B cell (primary cell): ENCODE data around the gene OR9Q1. TPM values are rescaled to one million over a fixed set of nuclear protein-coding genes. Genes with fewer than 3 reads are reported as not detected.

Experiments used
- ATAC-seq: fragments of 200-7000 bp; cut with Tn5 transposase; one replicate; pipeline ENCODE4 v1.10.0; 2021; ENCODE audit warnings: low read depth, mild to moderate bottlenecking, moderate number of reproducible peaks, moderate library complexity
- CTCF ChIA-PET: fragments of 350-600 bp; sonication (Branson Sonifier 250); formaldehyde crosslinking; loops from one replicate; lab custom pipeline; 2021; ENCODE audit warnings: antibody characterized with exemption, inconsistent platforms; lab: Charles Lee
- POLR2A ChIA-PET: fragments of 350-600 bp; sonication (Branson Sonifier 250); formaldehyde crosslinking; loops from one replicate; lab custom pipeline; 2021; ENCODE audit warnings: antibody characterized with exemption; lab: Charles Lee
- DNase-seq: peaks from one replicate; pipeline ENCODE4 v3.0.0; 2013
- H2AFZ ChIP-seq: 2 replicates; pipeline ENCODE4 v1.6.1; 2012; ENCODE audit warnings: mild to moderate bottlenecking, low read depth, low read length; ENCODE audit not compliant: insufficient read depth, poor library complexity, severe bottlenecking
- H3K27ac ChIP-seq, 2 donors: 1 replicate in 1 of 2; 2 replicates in 1 of 2; pipeline ENCODE4 v1.5.1; 2012 to 2013; ENCODE audit warnings: low read length in 2 of 2, mild to moderate bottlenecking in 2 of 2, moderate library complexity in 1 of 2
- H3K27me3 ChIP-seq, 4 experiments: fragments of 200-600 bp in 1 of 4; sonication (generic) in 1 of 4; replicated peaks in 1 of 4; 1 replicate in 2 of 4; 2 replicates in 2 of 4; pipeline versions ENCODE4 v1.6.1 to v1.7.0; 2013 to 2016; ENCODE audit warnings: low read length in 3 of 4, mild to moderate bottlenecking in 2 of 4, mixed read lengths in 1 of 4, moderate library complexity in 1 of 4; ENCODE audit not compliant: insufficient read depth in 4 of 4, control insufficient read depth in 3 of 4; ENCODE audit errors: control extremely low read depth in 1 of 4
- H3K36me3 ChIP-seq, 2 experiments: replicated peaks in 1 of 2; 1 replicate in 1 of 2; 2 replicates in 1 of 2; pipeline versions ENCODE4 v1.6.1 to v1.7.1; 2013; ENCODE audit warnings: low read length in 1 of 2; ENCODE audit not compliant: insufficient read depth in 2 of 2, control insufficient read depth in 1 of 2; ENCODE audit errors: control extremely low read depth in 1 of 2, extremely low read depth in 1 of 2
- H3K4me1 ChIP-seq, 2 donors: fragments of 200-600 bp in 1 of 2; sonication (generic) in 1 of 2; 1 replicate in 1 of 2; 2 replicates in 1 of 2; pipeline versions ENCODE4 v1.5.1 to v1.6.1; 2013 to 2017; ENCODE audit warnings: low read length in 2 of 2; ENCODE audit not compliant: control insufficient read depth in 2 of 2, insufficient read depth in 2 of 2
- H3K4me2 ChIP-seq: replicated peaks from 2 replicates; pipeline ENCODE3; 2012; ENCODE audit warnings: mild to moderate bottlenecking, low read depth, low read length; ENCODE audit not compliant: poor library complexity, severe bottlenecking
- H3K4me3 ChIP-seq, 5 experiments: fragments of 200-600 bp in 1 of 5; sonication (generic) in 1 of 5; 1 replicate in 3 of 5; 2 replicates in 2 of 5; pipeline versions ENCODE4 v1.5.1 to v1.7.0; 2011 to 2016; ENCODE audit warnings: low read length in 4 of 5, mild to moderate bottlenecking in 4 of 5, low read depth in 2 of 5, control low read depth in 1 of 5, moderate library complexity in 1 of 5; ENCODE audit not compliant: insufficient read depth in 1 of 5; ENCODE audit errors: control extremely low read depth in 1 of 5, extremely low read depth in 1 of 5
- H3K79me2 ChIP-seq: fragments of 200-600 bp; sonication (generic); one replicate; pipeline ENCODE4 v1.6.0; 2016; ENCODE audit warnings: low read length; ENCODE audit not compliant: control insufficient read depth, insufficient read depth
- H3K9ac ChIP-seq: fragments of 200-600 bp; sonication (generic); 2 replicates; pipeline ENCODE4 v1.6.1; 2017; ENCODE audit warnings: mild to moderate bottlenecking, low read length, moderate library complexity
- H3K9me3 ChIP-seq, 3 donors: one replicate each; pipeline versions ENCODE4 v1.6.1 to v1.7.1; 2013; ENCODE audit warnings: low read length in 2 of 3; ENCODE audit not compliant: control insufficient read depth in 2 of 3, insufficient read depth in 1 of 3; ENCODE audit errors: control extremely low read depth in 1 of 3
- H4K20me1 ChIP-seq: 2 replicates; pipeline ENCODE4 v1.6.0; 2012; ENCODE audit warnings: mild to moderate bottlenecking, low read length; ENCODE audit not compliant: insufficient read depth, control insufficient read depth, poor library complexity, severe bottlenecking
- H3K27ac Mint-ChIP-seq: one replicate; pipeline ENCODE4 v1.8.0; 2021; ENCODE audit warnings: mixed read lengths
- H3K27me3 Mint-ChIP-seq: one replicate; pipeline ENCODE4 v1.8.0; 2021; ENCODE audit warnings: mixed read lengths
- H3K4me1 Mint-ChIP-seq: one replicate; pipeline ENCODE4 v1.8.0; 2021; ENCODE audit warnings: mixed read lengths
- H3K4me3 Mint-ChIP-seq: one replicate; pipeline ENCODE4 v1.8.0; 2021; ENCODE audit warnings: mixed read lengths
- H3K9me3 Mint-ChIP-seq: one replicate; pipeline ENCODE4 v1.8.0; 2022; ENCODE audit warnings: mixed read lengths; ENCODE audit not compliant: insufficient read depth
- CTCF ChIP-seq: fragments of 200-600 bp; IDR thresholded peaks from one replicate; pipeline ENCODE4 v1.8.0; 2022; ENCODE audit warnings: antibody characterized with exemption, mild to moderate bottlenecking
- EZH2 ChIP-seq: IDR thresholded peaks from 2 replicates; pipeline ENCODE4 v1.6.1; 2012; ENCODE audit warnings: borderline replicate concordance, low read depth, mild to moderate bottlenecking, moderate library complexity, low read length; ENCODE audit not compliant: insufficient read depth, poor library complexity, severe bottlenecking
- WGBS: methylation state at CpG from one replicate; pipeline ENCODE4 v1.1.5; 2013; ENCODE audit warnings: missing lambda C conversion rate; ENCODE audit not compliant: insufficient coverage; 5-methylcytosine and 5-hydroxymethylcytosine counted together
- intact Hi-C: fragments of 100-400 bp; cut with micrococcal nuclease; formaldehyde crosslinking; loops from one replicate; pipeline ENCODE4 v1.10.0; 2022
- polyA plus RNA-seq: library from polyadenylated mRNA; depleted of rRNA; stranded (reverse); fragments of >200 nt; gene quantifications from 2 replicates; pipeline ENCODE4 v1.2.3, GENCODE V29; 2012
- total RNA-seq, 2 donors: library from RNA; stranded (reverse); fragments of 120-200 nt in 1 of 2; gene quantifications; 1 replicate in 1 of 2; 2 replicates in 1 of 2; pipeline versions ENCODE4 v1.2.3 to v1.2.4, GENCODE V29; 2013 to 2022

The OR9Q1 gene
- total and polyA plus RNA-seq, 2 donors (not counting 1 experiment from before 2014, with no cell fraction given) = not detected

GRCh38 chr11:58030653-58031052 is 7.0 kb downstream of the OR9Q1 start, which contains the start of gene OR6Q1:
Gene OR6Q1 (plus strand): TSS chr11:58030953. CDS start chr11:58030953, 0 bp downstream.
- Histone ChIP-seq H3K4me3 (no peak within 1 kb of the TSS), H3K4me2 (no peak within 1 kb of the TSS), H3K27me3 (no peaks in the 10 kb centered on the region), H3K9ac (no peak within 1 kb of the TSS), H4K20me1 (no peaks in the 10 kb centered on the region), H3K9me3 (peaks cover 0 to 3% (median 2%) of the 10 kb centered on the region in 3 donors), H3K79me2 (no peaks in the 10 kb centered on the region), H3K27ac (no peak within 1 kb of the TSS), H2AFZ (no peak within 1 kb of the TSS), H3K4me1 (no peaks in the 10 kb centered on the region), H3K36me3 (no peaks in the 10 kb centered on the region)
- Mint-ChIP-seq H3K27me3 (peaks cover 10% of the 10 kb centered on the region), H3K4me1 (no peaks in the 10 kb centered on the region), H3K4me3 (no peak within 1 kb of the TSS), H3K27ac (no peak within 1 kb of the TSS), H3K9me3 (peaks cover 2% of the 10 kb centered on the region)
- ATAC-seq (no peak), DNase-seq (no peak)
- no peak for TF ChIP-seq CTCF
- TF ChIP-seq EZH2 = no peak
- ChIA-PET POLR2A (no interaction called here), CTCF (no interaction called here)
- intact Hi-C loops = no loop called here

GRCh38 chr11:58034471-58034870 is 10.8 kb downstream of the OR9Q1 start:
- Histone ChIP-seq H4K20me1 (no peaks in the 10 kb centered on the region), H3K4me3 (no peak overlapping the region), H3K4me1 (no peaks in the 10 kb centered on the region), H3K27ac (no peak overlapping the region), H3K36me3 (no peaks in the 10 kb centered on the region), H3K4me2 (no peak overlapping the region), H3K9ac (no peak overlapping the region), H3K9me3 (peaks cover 0 to 6% (median 4%) of the 10 kb centered on the region in 3 donors), H2AFZ (no peak overlapping the region), H3K79me2 (no peaks in the 10 kb centered on the region), H3K27me3 (no peaks in the 10 kb centered on the region)
- intact Hi-C loops = no loop called here
- peaks cover 4% of the 10 kb centered on the region for H3K27me3 Mint-ChIP-seq
- ChIA-PET POLR2A (no interaction called here), CTCF (no interaction called here)
- WGBS = no CpG with 5 or more reads among the region's 2 CpGs
- DNase-seq (no peak), ATAC-seq (no peak)
- H3K27ac Mint-ChIP-seq = no peak overlapping the region
- TF ChIP-seq EZH2 (no peak), CTCF (no peak)
- H3K9me3 Mint-ChIP-seq = peaks cover 8% of the 10 kb centered on the region
- H3K4me1 Mint-ChIP-seq = no peaks in the 10 kb centered on the region
- no peak overlapping the region for H3K4me3 Mint-ChIP-seq
